ENCODE results near the gene KSR1. TPM values are rescaled to one million over a fixed set of nuclear protein-coding genes. Genes with fewer than 3 reads are reported as not detected.

The KSR1 gene
- total RNA-seq, 1 donor from 2014 or later = 40.3 TPM

DNA sequence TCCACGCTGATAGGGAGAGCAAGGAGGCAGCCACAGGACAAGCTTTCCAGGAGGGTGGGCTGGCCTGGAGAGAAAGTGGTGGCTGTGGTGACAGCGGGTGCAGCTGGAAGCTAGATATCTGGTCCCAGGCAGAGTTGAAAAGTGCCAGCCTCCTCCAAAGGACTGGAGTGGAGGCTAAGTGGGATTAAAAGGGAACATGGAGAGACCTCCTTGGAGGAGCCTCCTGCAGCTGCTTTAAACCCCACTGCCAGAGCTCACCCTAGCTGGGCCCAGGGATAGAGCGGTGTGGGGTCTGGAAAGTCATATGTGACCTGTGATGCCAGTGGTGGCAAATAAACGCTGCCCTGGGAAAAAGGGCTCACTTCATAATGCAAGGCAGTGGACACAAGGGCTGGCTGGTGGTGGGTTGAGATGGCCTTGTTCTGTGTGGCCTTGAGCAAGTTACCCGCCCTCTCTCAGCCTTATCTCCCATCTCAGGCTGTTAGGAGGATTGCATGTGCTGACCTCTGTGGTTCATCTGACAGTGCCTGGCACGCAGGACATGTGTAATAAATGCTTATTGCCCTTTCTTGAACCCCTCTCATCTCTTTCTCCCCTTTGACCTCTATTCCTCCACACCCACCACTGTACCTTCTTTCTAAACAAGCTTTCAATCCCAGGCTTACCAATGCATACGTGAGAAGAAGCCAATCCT is 113.8 kb downstream of the KSR1 start:
- DNase-seq (ENCODE audit: extremely low spot score in 2 of 2) = no peak
- intact Hi-C loops (cut with DNase I) = loop anchor here (10.0 kb wide), 1 partner anchor 115 kb away; the partner anchor contains the start of gene KSR1
- Histone ChIP-seq H3K27me3 (no peaks in the 10 kb centered on the region), H3K9me3 (no peaks in the 10 kb centered on the region), H3K27ac (no peak overlapping the region), H3K4me1 (peaks cover 55% of the 10 kb centered on the region), H3K36me3 (no peaks in the 10 kb centered on the region), H3K4me3 (no peak overlapping the region)
- TF ChIP-seq POLR2AphosphoS5 (IDR thresholded peaks at IDR 0.05; ENCODE audit: insufficient read depth in 1 of 2, low read depth in 1 of 2) (no peak), POLR2A (IDR thresholded peaks at IDR 0.05) (no peak)
- TF ChIP-seq, protein P1, sequence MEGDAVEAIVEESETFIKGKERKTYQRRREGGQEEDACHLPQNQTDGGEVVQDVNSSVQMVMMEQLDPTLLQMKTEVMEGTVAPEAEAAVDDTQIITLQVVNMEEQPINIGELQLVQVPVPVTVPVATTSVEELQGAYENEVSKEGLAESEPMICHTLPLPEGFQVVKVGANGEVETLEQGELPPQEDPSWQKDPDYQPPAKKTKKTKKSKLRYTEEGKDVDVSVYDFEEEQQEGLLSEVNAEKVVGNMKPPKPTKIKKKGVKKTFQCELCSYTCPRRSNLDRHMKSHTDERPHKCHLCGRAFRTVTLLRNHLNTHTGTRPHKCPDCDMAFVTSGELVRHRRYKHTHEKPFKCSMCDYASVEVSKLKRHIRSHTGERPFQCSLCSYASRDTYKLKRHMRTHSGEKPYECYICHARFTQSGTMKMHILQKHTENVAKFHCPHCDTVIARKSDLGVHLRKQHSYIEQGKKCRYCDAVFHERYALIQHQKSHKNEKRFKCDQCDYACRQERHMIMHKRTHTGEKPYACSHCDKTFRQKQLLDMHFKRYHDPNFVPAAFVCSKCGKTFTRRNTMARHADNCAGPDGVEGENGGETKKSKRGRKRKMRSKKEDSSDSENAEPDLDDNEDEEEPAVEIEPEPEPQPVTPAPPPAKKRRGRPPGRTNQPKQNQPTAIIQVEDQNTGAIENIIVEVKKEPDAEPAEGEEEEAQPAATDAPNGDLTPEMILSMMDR (IDR thresholded peaks at IDR 0.05) = no peak

DNA sequence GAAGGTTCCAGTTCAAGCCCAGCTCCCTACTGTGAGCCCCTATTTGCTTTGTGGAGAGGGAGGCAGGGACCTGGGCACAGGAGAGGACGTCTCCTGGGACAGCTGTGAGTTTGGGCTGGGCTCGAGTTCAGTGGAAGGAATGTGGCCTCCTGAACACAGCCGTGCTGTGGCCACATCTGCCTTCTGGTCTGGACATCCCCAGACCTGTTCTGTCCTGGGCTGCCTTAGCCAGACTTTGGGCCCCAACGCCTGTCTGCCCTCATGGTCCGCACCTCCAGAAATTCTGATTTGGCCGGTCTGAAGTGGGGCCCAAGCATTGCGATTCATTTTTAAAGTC is 114.3 kb downstream of the KSR1 start:
- intact Hi-C loops (cut with DNase I) = no loop called here
- Histone ChIP-seq H3K4me1 (peaks cover 55% of the 10 kb centered on the region), H3K9me3 (no peaks in the 10 kb centered on the region), H3K27ac (no peak overlapping the region), H3K4me3 (no peak overlapping the region), H3K36me3 (no peaks in the 10 kb centered on the region), H3K27me3 (no peaks in the 10 kb centered on the region)
- TF ChIP-seq, protein P1 (IDR thresholded peaks at IDR 0.05) = no peak
- TF ChIP-seq POLR2A (IDR thresholded peaks at IDR 0.05) = no peak
- no peak for TF ChIP-seq POLR2AphosphoS5 (IDR thresholded peaks at IDR 0.05; ENCODE audit: insufficient read depth in 1 of 2, low read depth in 1 of 2)
- no peak for DNase-seq (ENCODE audit: extremely low spot score in 2 of 2)

DNA sequence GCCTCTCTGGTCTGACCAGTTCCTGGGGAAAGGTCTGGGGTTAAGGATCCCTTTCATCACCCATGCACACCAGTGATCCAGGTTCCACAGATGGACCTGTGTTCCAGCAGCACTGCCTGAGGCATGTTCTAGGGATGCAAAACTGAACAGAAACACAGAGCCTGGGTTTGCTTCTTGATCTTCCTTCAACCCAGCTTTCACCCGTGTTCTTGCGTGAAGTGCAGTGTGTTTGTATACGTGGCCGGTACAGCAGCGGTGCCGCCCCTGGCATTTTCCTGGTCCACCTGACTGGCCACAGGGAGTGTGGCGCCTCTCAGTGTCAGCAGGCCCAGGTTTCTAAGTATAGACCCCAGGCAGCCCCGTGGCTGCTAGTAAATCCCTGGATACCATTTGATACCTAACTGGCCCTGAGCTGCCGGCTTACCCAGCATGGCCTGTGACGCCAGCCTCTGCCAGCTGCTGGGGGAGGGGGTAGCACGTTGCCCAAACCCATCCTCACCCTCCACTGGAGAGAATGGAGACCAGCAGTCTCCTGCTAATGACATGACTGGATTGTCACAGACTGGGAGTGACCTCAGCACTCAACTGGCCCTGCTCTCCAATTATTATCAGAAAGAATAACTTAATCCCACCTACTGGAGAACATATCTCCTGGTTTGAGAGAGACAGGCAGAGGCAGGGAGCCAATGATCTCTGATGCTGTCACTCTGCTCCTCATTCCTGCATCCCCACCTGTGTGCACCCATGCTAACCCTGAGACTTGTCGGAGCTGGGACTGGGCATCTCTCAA is 115.5 kb downstream of the KSR1 start:
- TF ChIP-seq POLR2A (IDR thresholded peaks at IDR 0.05) = no peak
- TF ChIP-seq, protein P1 (IDR thresholded peaks at IDR 0.05) = no peak
- TF ChIP-seq POLR2AphosphoS5 (IDR thresholded peaks at IDR 0.05; ENCODE audit: insufficient read depth in 1 of 2, low read depth in 1 of 2) = no peak
- Histone ChIP-seq H3K4me3 (no peak overlapping the region), H3K4me1 (peaks cover 52% of the 10 kb centered on the region), H3K27me3 (no peaks in the 10 kb centered on the region), H3K9me3 (no peaks in the 10 kb centered on the region), H3K36me3 (no peaks in the 10 kb centered on the region), H3K27ac (no peak overlapping the region)
- intact Hi-C loops (cut with DNase I) = no loop called here
- DNase-seq (ENCODE audit: extremely low spot score in 2 of 2) = no peak

DNA sequence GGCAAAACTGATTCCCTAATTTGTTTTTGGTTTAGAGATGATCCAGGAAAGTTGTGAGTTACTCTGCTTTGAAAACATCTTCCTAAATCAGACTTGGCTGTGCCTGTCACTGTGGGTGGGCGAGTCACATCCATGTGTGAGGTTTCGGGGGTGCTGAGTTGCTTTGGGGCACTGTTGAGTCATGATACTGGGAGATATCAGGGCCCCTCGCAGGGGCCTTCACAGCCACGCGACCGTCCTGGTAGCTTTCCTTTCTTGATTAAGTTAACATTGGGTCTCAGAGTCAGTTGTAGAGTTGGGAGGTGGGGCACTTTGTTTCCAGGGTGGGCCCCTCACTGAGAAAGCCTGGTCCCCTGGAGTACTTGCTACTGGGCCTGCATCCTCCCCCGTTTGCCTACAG is 116.4 kb downstream of the KSR1 start:
- no peaks in the 10 kb centered on the region for H3K27me3 ChIP-seq
- peaks cover 52% of the 10 kb centered on the region for H3K4me1 ChIP-seq
- TF ChIP-seq POLR2A (IDR thresholded peaks at IDR 0.05) = no peak
- no peak for TF ChIP-seq POLR2AphosphoS5 (IDR thresholded peaks at IDR 0.05; ENCODE audit: insufficient read depth in 1 of 2, low read depth in 1 of 2)
- TF ChIP-seq, protein P1 (IDR thresholded peaks at IDR 0.05) = no peak
- no peak for DNase-seq (ENCODE audit: extremely low spot score in 2 of 2)
- no peaks in the 10 kb centered on the region for H3K36me3 ChIP-seq
- no peak overlapping the region for H3K4me3 ChIP-seq
- no peaks in the 10 kb centered on the region for H3K9me3 ChIP-seq
- intact Hi-C loops (cut with DNase I) = no loop called here
- no peak overlapping the region for H3K27ac ChIP-seq

DNA sequence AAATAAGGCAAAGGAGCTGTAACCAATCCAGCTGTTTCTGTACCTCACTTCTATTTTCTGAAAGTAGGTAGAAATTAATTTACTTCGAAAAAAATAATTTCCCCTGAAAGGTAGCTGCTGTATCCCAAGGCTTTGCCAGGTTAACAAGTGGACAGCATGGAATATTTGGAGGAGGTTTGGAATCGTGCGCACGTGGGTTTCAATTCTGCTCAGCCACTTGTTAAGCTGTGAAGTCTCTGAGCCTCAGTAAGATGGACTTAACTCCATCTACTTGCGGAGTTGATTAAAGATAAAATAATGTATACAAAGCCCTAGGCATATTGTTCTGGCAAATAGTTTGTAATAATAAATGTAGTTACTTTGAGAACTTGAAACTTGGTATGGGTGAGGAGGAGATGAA is 117.3 kb downstream of the KSR1 start:
- Histone ChIP-seq H3K9me3 (no peaks in the 10 kb centered on the region), H3K36me3 (no peaks in the 10 kb centered on the region), H3K27me3 (no peaks in the 10 kb centered on the region), H3K27ac (no peak overlapping the region), H3K4me1 (peaks cover 50% of the 10 kb centered on the region), H3K4me3 (no peak overlapping the region)
- TF ChIP-seq POLR2AphosphoS5 (IDR thresholded peaks at IDR 0.05; ENCODE audit: insufficient read depth in 1 of 2, low read depth in 1 of 2) (no peak), POLR2A (IDR thresholded peaks at IDR 0.05) (no peak)
- TF ChIP-seq, protein P1 (IDR thresholded peaks at IDR 0.05) = no peak
- intact Hi-C loops (cut with DNase I) = no loop called here
- no peak for DNase-seq (ENCODE audit: extremely low spot score in 2 of 2)

Data from vagina (tissue), 2 donors.